HG03378 (cell line): Measurements from ENCODE around the gene PRR5L.

Experiments
- ATAC-seq: cut with Tn5 transposase; IDR thresholded peaks from one replicate; pipeline ENCODE4 v1.9.1; 2021; ENCODE audit warnings: mild to moderate bottlenecking, moderate library complexity; ENCODE audit not compliant: unreplicated experiment

PRR5L gene

DNA sequence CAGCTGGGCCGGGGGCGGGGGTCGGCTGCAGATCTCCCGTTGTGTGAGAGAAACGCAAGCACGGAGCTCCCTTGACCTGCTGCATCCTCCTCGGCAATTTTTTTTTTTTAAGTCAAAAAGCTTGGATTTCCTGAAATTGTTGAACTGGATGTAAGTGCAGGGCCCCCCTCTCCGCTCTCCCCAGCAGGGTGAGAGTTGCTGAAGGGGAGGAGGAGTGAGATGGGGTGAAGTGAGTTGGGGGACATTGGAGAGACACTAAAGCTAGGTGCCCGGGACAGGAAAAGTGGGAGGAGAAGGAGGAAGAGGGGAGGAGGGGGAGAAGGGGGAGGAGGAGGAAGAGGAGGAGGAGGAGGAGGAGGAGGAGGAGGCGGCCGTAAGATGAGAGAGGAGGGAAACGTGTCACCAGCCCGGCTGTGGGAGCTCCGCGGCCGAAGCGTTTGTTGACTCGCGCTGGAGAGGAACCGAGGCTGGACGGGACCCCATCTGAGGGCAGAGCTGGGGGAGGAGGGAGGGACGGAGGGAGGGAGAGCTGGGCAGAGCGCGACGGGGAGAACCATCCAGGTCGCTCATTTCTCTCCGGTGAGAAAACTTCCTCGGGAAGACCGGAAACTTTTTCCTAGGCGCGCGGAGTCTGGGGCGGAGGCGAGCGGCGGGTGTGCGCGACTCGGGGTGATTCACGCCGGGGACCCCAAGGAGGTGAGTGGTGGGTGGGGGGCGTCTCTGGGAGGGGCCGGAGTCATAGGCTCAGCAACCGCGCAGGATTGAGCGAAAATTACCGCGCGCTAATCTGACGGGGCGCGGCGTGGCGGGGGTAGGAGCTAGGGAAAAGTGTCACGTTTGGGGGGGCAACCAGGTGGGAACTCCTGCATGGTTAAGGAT, 80.2 kb downstream of the PRR5L start:
- ATAC-seq = no peak

GRCh38 chr11:36376888-36377758, 81.0 kb downstream of the PRR5L start:
- peak; percentile 41 for ATAC-seq

GRCh38 chr11:36377759-36378564, 81.9 kb downstream of the PRR5L start:
- no peak for ATAC-seq

DNA sequence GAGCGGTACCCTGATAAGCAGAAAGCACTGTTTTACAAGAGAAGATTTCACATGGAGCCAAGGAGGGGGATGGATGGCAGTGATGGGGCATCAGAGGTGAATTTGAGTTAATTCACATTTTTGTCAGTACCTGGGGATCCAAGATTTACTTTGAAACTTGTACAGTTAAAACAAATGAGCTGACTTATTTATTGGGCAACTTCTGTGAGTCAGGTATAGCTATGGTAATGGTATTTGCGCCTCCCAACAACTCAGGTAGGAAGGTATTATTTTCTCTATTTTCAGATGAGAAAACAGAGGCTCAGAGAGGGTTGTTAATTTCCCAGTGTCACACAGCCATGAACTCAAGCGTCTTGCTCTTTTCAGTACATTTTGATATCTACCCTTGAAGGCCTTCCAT, 83.6 kb downstream of the PRR5L start:
- no peak for ATAC-seq

DNA sequence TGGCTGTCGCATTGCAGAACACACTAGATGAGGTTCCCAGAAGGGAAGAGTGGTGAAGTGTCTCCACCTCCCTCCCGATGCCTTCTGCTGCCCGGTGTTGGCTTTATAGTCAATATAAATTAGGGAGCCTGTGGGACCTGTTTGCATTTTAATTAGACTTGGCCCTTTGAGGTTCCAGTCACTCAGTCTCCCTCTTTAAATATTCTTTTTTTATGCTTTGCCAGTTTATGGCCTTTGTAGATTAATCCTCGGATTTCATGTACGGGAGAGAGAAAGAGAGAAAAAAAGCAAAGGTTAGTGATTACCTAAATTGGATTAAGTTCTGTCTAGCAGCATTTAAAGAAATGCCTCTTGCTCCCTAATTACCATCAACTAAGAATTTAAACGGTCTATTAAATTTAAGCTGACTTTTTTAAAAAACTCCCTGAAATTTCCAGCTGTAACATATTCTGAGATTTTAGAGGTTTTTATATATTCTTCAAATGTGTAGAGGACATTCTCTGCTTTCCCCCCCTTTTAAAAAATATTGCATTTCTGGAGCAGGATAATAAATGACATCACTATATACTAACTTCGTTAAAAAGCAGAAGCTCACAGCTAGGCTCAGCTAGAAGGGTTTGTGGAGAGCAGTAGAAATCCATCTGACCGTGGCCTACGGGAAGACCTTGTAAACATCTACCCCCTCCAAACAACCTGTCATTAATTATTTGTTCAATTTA, 84.4 kb downstream of the PRR5L start:
- no peak for ATAC-seq

DNA sequence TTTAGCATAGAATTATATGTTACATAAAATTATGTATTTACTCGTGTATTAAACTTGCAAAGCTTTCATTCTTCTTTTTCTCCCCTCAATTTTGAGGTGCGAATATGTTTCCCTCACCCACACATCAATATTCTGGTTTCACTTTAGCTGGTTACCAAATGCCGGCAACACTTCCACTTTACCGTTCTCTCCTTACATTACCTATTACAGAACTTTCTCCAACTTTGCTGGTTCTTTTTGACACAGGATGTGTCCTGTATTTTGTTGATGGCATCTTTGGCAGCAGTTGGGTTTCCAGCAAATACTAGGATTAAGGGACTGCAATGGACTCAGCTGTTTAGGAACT, 84.9 kb downstream of the PRR5L start:
- ATAC-seq = no peak

GRCh38 chr11:36383195-36383594, 87.1 kb downstream of the PRR5L start:
- ATAC-seq = no peak

- no peak for ATAC-seq
Observed at GRCh38 chr11:36385121-36385970, 89.3 kb downstream of the PRR5L start.

DNA sequence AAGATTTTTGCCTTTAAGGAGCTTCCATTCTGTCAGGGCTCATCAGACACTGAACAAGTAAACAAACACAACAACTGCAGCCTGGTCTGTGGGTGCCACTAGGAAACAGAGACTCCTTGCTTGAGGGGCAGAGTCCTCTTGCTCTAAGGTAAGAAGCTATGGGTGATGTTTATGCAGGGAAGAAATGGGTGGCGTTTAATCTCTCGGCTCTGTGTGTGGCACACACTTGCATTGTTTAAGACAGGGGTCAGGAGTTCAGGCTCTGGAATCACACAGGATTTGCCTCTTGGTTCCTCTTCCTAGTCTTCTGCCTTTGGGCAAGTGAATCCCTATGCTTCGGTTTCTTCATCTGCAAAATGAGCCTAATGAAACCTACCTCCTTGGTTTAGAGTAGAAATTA, 90.3 kb downstream of the PRR5L start:
- no peak for ATAC-seq

DNA sequence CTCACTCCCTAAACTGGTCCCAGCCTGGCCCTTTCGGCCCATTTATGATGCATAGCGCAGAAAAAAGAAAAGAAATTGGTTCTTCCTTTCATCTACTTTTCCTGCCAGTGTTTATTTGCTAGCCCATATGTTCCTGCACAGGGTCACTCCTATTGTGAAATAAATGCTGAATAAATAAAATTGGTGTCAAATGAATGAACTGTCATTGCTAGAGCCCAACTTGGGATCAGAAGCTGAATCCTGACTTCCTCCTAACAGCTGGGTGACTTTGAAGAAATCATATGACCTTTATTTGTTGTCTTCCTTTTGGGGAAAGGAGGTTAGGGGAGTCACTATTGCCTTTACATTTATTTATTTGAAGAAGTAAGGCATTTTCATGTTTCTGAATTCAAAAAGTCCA, 92.0 kb downstream of the PRR5L start:
- ATAC-seq = no peak

DNA sequence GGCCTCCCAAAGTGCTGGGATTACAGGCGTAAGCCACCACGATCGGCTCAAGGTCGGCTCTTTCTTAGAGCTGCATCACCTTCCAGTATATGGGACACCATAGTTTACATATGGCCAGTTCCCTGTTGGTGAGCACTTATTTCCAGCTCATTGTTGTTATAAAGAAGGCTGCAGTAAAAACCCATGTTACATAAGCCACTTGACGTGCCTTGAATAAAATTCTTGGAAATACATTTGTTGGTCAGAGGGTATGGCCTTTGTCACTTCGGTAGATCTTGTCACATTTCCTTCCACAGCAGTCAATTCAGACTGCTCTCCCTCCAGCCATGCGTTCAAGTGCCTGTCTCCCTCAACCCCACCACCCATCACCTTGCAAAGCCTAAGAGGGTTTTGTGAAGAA, 92.9 kb downstream of the PRR5L start:
- no peak for ATAC-seq

GRCh38 chr11:36389811-36390210, 93.7 kb downstream of the PRR5L start:
- ATAC-seq = no peak

DNA sequence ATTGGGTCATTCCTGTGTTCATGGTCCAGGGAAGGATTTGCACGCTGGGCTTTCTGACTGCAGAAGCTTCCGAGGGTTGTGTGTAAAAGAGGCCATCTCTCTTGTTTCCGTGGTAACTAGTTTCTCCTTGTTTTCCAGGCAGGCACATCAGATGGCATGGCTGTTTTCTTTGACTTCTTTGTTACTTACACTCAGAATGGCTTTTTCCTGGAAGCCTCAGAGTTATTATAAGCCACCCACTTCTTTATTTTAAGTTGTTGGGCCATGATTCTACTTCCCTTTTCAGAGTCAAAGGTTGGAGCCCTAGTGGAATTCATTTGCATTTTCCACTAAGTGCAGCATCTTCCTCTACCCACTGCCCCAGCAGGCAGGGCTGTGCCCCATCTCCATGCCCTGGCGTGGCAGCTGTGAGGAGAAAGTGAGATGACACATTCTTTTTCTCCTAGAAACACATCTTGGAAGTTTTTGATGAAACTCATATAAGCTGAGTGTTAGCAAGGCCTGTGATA, 94.9 kb downstream of the PRR5L start:
- no peak for ATAC-seq

GRCh38 chr11:36392196-36392595, 96.1 kb downstream of the PRR5L start:
- ATAC-seq = no peak

DNA sequence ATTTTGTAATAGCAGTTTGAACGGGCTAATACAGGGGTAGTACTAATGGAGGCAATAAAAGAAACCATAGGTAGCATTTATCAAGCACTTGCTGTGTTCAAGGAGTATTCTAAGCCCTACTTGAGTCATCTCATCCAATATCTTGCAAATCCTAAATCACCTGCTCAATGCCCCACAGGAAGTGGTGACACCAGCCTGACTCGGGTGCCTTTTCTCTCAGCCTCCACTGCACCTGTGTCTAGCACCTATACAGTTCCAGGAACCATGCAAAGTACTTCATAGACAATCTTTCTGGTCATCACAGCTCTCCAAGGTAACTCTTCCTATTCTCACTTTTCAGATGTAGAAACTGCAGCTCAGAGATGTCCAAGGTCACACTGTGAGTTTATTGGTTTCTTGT, 98.0 kb downstream of the PRR5L start:
- no peak for ATAC-seq

GRCh38 chr11:36394926-36395325, 98.8 kb downstream of the PRR5L start:
- no peak for ATAC-seq

DNA sequence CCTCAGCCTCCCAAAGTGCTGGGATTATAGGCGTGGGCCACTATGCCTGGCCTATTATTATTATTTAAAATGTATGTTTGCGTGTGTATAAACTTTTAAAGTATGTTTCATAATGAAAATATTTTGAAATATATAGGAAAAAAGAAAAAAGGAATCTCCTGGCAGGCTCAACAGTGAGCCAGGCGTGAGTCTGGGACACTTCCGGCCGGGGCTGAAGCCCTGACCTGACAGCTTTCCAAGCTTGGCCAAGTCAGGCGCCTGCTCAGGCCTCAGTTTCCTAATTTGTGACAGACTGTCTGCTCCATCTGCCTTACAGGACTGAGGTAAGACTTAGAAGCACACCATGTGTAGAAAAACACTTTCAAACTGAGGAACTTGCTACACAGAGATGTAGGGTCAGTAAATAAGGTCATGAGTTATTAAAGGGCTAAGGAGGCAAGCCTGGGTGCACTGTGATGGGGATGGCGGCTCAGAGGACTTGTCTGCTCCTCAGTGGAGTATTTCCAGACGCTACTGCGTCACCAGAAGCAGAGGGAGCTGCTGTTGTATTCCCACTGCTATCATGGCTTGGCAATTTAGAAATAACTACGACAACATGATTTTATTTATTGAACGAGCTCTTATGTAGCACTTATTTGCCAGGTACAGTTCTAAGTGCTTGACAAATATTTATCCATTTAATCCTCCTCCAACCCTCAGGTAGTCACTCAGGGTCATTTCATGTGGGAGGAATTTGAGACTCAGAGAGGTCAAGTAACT, 100.1 kb downstream of the PRR5L start:
- no peak for ATAC-seq

DNA sequence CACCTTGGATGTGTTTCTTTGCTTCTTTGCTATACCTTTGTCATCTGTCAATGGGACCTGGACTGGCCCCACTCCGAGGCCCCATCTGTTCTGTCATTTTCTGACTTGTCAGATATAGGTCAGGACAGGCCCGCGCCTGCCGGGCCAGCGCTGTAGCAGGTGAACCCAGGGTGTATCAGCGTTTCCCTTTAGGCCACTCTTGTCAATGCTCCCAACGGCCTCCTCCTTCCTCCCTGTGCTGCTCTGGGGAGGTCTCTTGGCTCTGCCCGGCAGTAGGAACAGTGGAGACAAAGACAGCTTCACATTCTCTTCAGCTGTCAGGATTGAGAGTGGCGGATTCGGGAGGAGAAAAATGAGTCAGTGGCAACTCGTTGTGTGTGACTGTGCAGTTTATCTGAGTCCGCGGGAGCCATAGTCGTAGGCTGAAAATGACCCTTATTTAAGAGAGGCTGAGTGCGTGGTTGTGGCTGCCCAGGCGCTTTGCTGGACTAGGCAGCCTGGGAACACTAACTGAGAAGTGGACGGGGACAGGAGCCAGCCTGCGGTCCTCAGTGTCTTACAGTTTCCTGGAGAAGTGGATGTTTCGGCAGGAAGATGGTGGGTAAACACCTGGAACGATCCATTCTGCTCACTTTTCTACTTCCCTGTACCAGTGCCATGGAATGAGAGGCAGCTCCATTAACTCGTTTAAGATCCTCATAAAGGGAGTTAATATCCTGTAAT, 102.3 kb downstream of the PRR5L start:
- no peak for ATAC-seq
